HEK293 (cell line): ENCODE data around the gene CHSY1.

ENCODE experiments used
- AEBP2 ChIP-seq: fragments of 450-650 bp; formaldehyde crosslinking; IDR thresholded peaks from 2 replicates; pipeline ENCODE4 v1.5.1; 2016; ENCODE audit warnings: missing biosample characterization, missing genetic modification characterization, borderline replicate concordance
- ATF2 ChIP-seq: fragments of 450-650 bp; formaldehyde crosslinking; IDR thresholded peaks from 2 replicates; pipeline ENCODE4 v1.5.1; 2016; ENCODE audit warnings: missing biosample characterization, missing genetic modification characterization, low read depth
- BCL6B ChIP-seq: fragments of 450-650 bp; formaldehyde crosslinking; IDR thresholded peaks from 2 replicates; pipeline ENCODE4 v1.5.1; 2017; ENCODE audit warnings: missing biosample characterization, missing genetic modification characterization
- ELK4 ChIP-seq: IDR thresholded peaks from 2 replicates; pipeline ENCODE4 v1.6.1; 2011; ENCODE audit warnings: mild to moderate bottlenecking, low read depth, low read length, borderline replicate concordance
- GLI2 ChIP-seq: fragments of 450-650 bp; formaldehyde crosslinking; IDR thresholded peaks from 2 replicates; pipeline ENCODE4; 2017; ENCODE audit warnings: missing biosample characterization, missing genetic modification characterization, low read depth, borderline replicate concordance
- KLF1 ChIP-seq: fragments of 450-650 bp; formaldehyde crosslinking; IDR thresholded peaks from 2 replicates; pipeline ENCODE4 v1.5.1; 2016; ENCODE audit warnings: missing biosample characterization, missing genetic modification characterization
- MYNN ChIP-seq: fragments of 450-650 bp; formaldehyde crosslinking; IDR thresholded peaks from 2 replicates; pipeline ENCODE4 v1.5.1; 2016; ENCODE audit warnings: missing biosample characterization, missing genetic modification characterization, borderline replicate concordance
- PRDM10 ChIP-seq: fragments of 450-650 bp; formaldehyde crosslinking; IDR thresholded peaks from 2 replicates; pipeline ENCODE4 v1.5.1; 2016; ENCODE audit warnings: missing biosample characterization, missing genetic modification characterization
- SCRT2 ChIP-seq: fragments of 450-650 bp; formaldehyde crosslinking; IDR thresholded peaks from 2 replicates; pipeline ENCODE4 v1.5.1; 2016; ENCODE audit warnings: missing biosample characterization, missing genetic modification characterization
- ZBTB7A ChIP-seq: fragments of 450-650 bp; formaldehyde crosslinking; IDR thresholded peaks from 2 replicates; pipeline ENCODE4 v1.5.1; 2016; ENCODE audit warnings: low read depth, missing biosample characterization, missing genetic modification characterization
- ZEB2 ChIP-seq: fragments of 450-650 bp; formaldehyde crosslinking; IDR thresholded peaks from 2 replicates; pipeline ENCODE4 v1.5.1; 2016; ENCODE audit warnings: missing biosample characterization, missing genetic modification characterization
- ZFP69B ChIP-seq: fragments of 450-650 bp; formaldehyde crosslinking; IDR thresholded peaks from 2 replicates; pipeline ENCODE4 v1.5.1; 2016; ENCODE audit warnings: missing biosample characterization, missing genetic modification characterization
- ZNF133 ChIP-seq: fragments of 450-650 bp; formaldehyde crosslinking; IDR thresholded peaks from 2 replicates; pipeline ENCODE4 v1.5.1; 2016; ENCODE audit warnings: missing biosample characterization, missing genetic modification characterization
- ZNF138 ChIP-seq: fragments of 450-650 bp; formaldehyde crosslinking; IDR thresholded peaks from 2 replicates; pipeline ENCODE4 v1.5.1; 2016; ENCODE audit warnings: missing biosample characterization, missing genetic modification characterization, borderline replicate concordance
- ZNF140 ChIP-seq: fragments of 450-650 bp; formaldehyde crosslinking; IDR thresholded peaks from 2 replicates; pipeline ENCODE4 v1.5.1; 2016; ENCODE audit warnings: missing biosample characterization, missing genetic modification characterization
- ZNF169 ChIP-seq: fragments of 450-650 bp; formaldehyde crosslinking; IDR thresholded peaks from 2 replicates; pipeline ENCODE4 v1.5.1; 2016; ENCODE audit warnings: missing biosample characterization, missing genetic modification characterization
- ZNF214 ChIP-seq: fragments of 450-650 bp; formaldehyde crosslinking; IDR thresholded peaks from 2 replicates; pipeline ENCODE4 v1.5.1; 2017; ENCODE audit warnings: missing biosample characterization, mild to moderate bottlenecking, missing genetic modification characterization, borderline replicate concordance
- ZNF221 ChIP-seq: fragments of 450-650 bp; formaldehyde crosslinking; IDR thresholded peaks from 2 replicates; pipeline ENCODE4 v1.5.1; 2017; ENCODE audit warnings: missing biosample characterization, missing genetic modification characterization, borderline replicate concordance
- ZNF280C ChIP-seq: fragments of 450-650 bp; formaldehyde crosslinking; IDR thresholded peaks from 2 replicates; pipeline ENCODE4 v1.5.1; 2016; ENCODE audit warnings: missing biosample characterization, missing genetic modification characterization
- ZNF354C ChIP-seq: fragments of 450-650 bp; formaldehyde crosslinking; IDR thresholded peaks from 2 replicates; pipeline ENCODE4 v1.5.1; 2016; ENCODE audit warnings: missing biosample characterization, missing genetic modification characterization, low read depth, borderline replicate concordance
- ZNF423 ChIP-seq: fragments of 450-650 bp; formaldehyde crosslinking; IDR thresholded peaks from 2 replicates; pipeline ENCODE4 v1.5.1; 2016; ENCODE audit warnings: missing biosample characterization, missing genetic modification characterization
- ZNF626 ChIP-seq: fragments of 450-650 bp; sonication (Bioruptor Pico); formaldehyde crosslinking; IDR thresholded peaks from 2 replicates; pipeline ENCODE4 v1.5.1; 2018; ENCODE audit warnings: missing biosample characterization, missing genetic modification characterization, inconsistent platforms
- ZNF654 ChIP-seq: fragments of 450-650 bp; formaldehyde crosslinking; IDR thresholded peaks from 2 replicates; pipeline ENCODE4 v1.5.1; 2016; ENCODE audit warnings: low read depth, missing biosample characterization, missing genetic modification characterization
- ZNF707 ChIP-seq: fragments of 450-650 bp; formaldehyde crosslinking; IDR thresholded peaks from 2 replicates; pipeline ENCODE4 v1.5.1; 2016; ENCODE audit warnings: missing biosample characterization, missing genetic modification characterization
- ZNF843 ChIP-seq: fragments of 450-650 bp; formaldehyde crosslinking; IDR thresholded peaks from 2 replicates; pipeline ENCODE4 v1.5.1; 2016; ENCODE audit warnings: missing biosample characterization, missing genetic modification characterization
- ZSCAN5A ChIP-seq: fragments of 450-650 bp; formaldehyde crosslinking; IDR thresholded peaks from 2 replicates; pipeline ENCODE4 v1.5.1; 2016; ENCODE audit warnings: missing biosample characterization, missing genetic modification characterization

Gene CHSY1

GRCh38 chr15:101127506-101128076 lies 124.3 kb downstream of the CHSY1 start (continued):
- TF ChIP-seq PRDM10 (tag by site-specific recombination): peak; percentile 32
- no peak for TF ChIP-seq ZNF707 (tag by site-specific recombination)
- no peak for TF ChIP-seq GLI2 (tag by site-specific recombination)
- no peak for TF ChIP-seq AEBP2 (tag by site-specific recombination)
- TF ChIP-seq ZNF140: no peak
- no peak for TF ChIP-seq ZNF423 (tag by site-specific recombination)
- no peak for TF ChIP-seq ZNF354C
- no peak for TF ChIP-seq ZBTB7A (tag by site-specific recombination)
- TF ChIP-seq ZNF654: no peak
- no peak for TF ChIP-seq ZEB2 (tag by site-specific recombination)
- TF ChIP-seq ZNF133: no peak
- peak; percentile 38; the same call in 1 of the 2 replicates for TF ChIP-seq ZNF843 (tag by site-specific recombination)
- no peak for TF ChIP-seq ZNF138 (tag by site-specific recombination)
- TF ChIP-seq ZNF214 (tag by site-specific recombination): no peak
- TF ChIP-seq MYNN (tag by site-specific recombination): no peak
- no peak for TF ChIP-seq SCRT2 (tag by site-specific recombination)
- TF ChIP-seq KLF1 (tag by site-specific recombination): no peak
- TF ChIP-seq ZFP69B (tag by site-specific recombination): 0 out of 2 replicates have a peak, but pooled peaks have one; percentile 31
- no peak for TF ChIP-seq ELK4
- no peak for TF ChIP-seq ZSCAN5A (tag by site-specific recombination)
- no peak for TF ChIP-seq ATF2 (tag by site-specific recombination)
- TF ChIP-seq ZNF280C (tag by site-specific recombination): no peak
- no peak for TF ChIP-seq ZNF626 (tag by site-specific recombination)
- TF ChIP-seq ZNF221 (tag by site-specific recombination): no peak
- TF ChIP-seq BCL6B (tag by site-specific recombination): no peak
- TF ChIP-seq ZNF169 (tag by site-specific recombination): no peak
